HFF-Myc (cell line): ENCODE measurements around the gene ENTPD8.

ENCODE experiments used
- DNase-seq: peaks from one replicate; pipeline ENCODE4 v3.0.0-alpha.2; 2011; ENCODE audit warnings: low read depth; ENCODE audit errors: extremely low read depth
- H3K4me3 ChIP-seq: replicated peaks from 2 replicates; pipeline ENCODE4 v1.5.1; 2011; ENCODE audit warnings: low read depth, mild to moderate bottlenecking, control low read depth, low read length
- TF ChIP-seq, protein P1 (sequence below): IDR thresholded peaks from 2 replicates; pipeline ENCODE4 v1.5.1; 2012; ENCODE audit warnings: mild to moderate bottlenecking, low read depth, low read length, control low read depth; ENCODE audit errors: missing control alignments

ENTPD8 gene

DNA sequence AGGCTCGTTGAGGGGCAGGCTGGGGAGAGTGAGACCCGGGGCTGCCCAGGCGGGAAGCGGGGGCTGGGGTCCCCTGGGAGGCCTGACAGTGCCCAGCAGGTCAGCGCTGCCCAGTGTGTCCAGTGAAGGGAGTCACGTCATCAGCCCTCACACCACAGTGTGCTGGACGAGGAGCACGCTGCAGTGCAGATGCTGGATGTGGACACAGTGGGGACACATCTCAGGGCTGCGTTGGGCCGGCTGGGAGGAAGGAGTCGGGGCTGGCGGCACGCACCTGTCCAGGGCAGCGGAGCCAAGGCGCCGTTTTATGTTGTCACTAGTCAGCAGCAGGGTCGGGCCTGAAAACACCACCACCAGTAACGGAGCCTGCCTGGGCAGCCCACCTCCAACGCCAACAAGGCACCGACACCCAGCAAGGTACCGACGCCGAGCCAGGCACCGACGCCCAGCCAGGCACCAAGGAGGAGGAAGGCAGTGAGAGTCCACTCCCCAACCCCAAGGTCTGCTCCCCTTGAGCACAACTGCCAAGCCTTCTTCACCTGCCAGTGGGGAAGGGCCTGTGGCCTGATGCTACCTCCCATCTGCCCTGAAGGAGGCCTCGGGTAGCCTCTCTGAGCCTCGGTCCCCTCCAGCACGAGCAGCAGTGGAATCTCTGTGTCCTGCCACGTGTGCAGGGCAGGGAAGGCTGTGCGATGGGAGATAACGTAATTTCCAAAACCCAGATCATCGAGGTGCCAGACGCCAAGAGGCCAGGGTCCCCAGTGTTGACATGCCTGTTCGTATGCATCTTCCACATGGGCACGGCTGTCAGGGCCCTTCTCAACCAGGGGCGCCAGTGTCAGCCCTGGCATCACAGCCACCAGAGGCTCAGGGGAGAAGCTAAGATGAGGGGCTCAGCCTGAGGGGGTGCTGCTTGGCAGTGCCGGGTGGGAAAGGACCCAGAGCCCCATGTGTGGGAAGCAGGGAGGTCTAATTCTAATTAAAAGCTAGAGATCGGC, 39.8 kb upstream of the ENTPD8 start:
- TF ChIP-seq, protein P1, sequence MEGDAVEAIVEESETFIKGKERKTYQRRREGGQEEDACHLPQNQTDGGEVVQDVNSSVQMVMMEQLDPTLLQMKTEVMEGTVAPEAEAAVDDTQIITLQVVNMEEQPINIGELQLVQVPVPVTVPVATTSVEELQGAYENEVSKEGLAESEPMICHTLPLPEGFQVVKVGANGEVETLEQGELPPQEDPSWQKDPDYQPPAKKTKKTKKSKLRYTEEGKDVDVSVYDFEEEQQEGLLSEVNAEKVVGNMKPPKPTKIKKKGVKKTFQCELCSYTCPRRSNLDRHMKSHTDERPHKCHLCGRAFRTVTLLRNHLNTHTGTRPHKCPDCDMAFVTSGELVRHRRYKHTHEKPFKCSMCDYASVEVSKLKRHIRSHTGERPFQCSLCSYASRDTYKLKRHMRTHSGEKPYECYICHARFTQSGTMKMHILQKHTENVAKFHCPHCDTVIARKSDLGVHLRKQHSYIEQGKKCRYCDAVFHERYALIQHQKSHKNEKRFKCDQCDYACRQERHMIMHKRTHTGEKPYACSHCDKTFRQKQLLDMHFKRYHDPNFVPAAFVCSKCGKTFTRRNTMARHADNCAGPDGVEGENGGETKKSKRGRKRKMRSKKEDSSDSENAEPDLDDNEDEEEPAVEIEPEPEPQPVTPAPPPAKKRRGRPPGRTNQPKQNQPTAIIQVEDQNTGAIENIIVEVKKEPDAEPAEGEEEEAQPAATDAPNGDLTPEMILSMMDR: no peak

GRCh38 chr9:137479892-137480685, 38.9 kb upstream of the ENTPD8 start:
- DNase-seq: no peak
- H3K4me3 ChIP-seq: no peak overlapping the region
- TF ChIP-seq, protein P1: no peak

More for the DNA sequence above, 39.8 kb upstream of the ENTPD8 start:
- DNase-seq: no peak
- no peak overlapping the region for H3K4me3 ChIP-seq

DNA sequence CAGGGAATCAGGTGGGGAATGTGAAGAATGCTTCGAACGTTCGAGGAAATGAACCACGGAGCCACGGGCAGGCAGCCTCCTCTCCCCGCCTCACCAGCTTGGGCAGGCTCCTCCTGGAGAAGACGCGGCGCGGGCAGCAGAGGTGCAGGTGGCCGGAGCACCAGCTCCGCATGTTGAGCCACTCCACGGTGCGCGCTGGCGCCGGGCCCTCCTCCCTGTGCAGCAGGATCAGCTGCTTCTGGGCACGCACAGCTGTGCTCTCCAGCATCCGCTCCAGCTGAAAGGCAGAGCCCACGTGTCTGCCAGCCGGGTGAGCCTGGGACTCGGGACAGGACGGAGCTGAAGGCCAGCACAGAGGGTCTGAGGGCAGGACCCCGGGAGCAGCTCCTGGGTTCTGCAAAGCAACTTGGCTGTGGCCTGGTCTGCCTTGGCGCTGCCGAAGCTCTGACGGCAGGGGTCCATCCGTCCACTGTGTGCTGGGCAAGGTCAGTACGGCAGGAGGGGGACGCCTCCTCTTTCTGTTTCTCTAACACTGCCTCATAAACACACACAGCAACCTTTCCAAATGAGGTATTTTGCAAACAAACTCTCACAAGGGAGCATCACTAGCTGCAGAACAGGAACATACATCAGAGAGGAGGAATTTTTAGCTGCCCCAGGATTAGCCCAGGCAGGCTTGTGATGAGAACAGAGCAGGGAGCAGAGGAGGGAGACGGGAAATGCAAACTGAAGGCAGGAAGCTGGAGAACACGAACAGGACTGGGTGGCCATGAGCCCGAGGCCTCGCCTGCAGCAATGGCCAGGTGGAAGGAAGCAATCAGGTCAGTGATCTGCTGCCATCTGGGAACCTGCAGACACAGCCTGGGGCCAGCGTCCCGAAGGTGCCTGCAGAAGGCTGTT, 38.1 kb upstream of the ENTPD8 start:
- DNase-seq: no peak
- TF ChIP-seq, protein P1: no peak
- H3K4me3 ChIP-seq: no peak overlapping the region

GRCh38 chr9:137478613-137478961, 37.4 kb upstream of the ENTPD8 start:
- TF ChIP-seq, protein P1: no peak
- DNase-seq: no peak
- no peak overlapping the region for H3K4me3 ChIP-seq

DNA sequence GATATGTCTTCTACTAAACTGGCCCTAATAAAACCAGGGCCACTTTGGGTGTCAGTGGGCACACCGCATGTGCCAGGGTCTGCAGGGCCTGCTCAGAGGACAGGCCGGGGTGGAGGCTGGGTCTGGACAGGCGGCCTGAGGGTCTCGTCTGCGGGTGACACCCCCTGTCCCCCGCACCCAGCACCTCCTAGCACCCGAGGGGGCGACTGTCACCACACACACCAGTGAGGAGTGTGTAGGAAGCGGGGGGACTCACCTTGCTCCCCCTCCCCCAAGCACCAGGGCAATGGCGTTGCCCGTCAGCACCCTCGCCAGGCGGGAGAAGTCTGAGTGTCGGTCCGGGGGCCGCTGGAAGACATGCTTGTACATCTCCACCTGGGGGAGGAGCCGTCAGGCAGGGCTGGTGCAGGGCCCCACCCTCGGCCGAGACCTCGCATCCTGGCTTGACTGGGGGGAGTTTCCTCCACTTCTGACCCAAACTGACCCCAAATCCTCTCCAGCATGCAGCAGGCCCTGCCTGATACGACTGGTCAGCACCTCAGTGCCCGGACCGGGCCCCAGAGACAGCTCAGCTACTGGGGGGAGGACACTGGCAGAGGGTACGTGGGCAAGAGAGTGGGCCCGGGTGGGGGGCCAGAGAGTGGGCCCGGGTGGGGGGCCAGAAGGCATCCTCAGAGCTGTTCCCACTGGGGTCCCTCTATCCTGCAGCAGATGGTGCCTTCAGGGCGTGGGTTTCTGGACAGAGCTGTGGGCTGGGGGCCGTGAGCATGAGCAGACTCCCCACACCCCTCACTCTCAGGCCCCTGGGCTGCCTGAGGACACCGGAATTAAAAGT, 36.8 kb upstream of the ENTPD8 start:
- H3K4me3 ChIP-seq: no peak overlapping the region
- TF ChIP-seq, protein P1: no peak
- no peak for DNase-seq
